Ovary (tissue), 3 donors: ENCODE data around the gene HUWE1.

Experiments
- EP300 ChIP-seq: sonication (generic); formaldehyde crosslinking; IDR thresholded peaks from one replicate; pipeline ENCODE4 v1.6.1; 2017; ENCODE audit warnings: antibody characterized with exemption
- POLR2A ChIP-seq: fragments of 450-650 bp; IDR thresholded peaks from one replicate; pipeline ENCODE4 v1.6.1; 2017; ENCODE audit warnings: antibody characterized with exemption, mild to moderate bottlenecking, moderate library complexity
- TF ChIP-seq, protein P1 (sequence below), 3 donors: fragments of 450-650 bp in 2 of 3; fragments of 200-600 bp in 1 of 3; IDR thresholded peaks; one replicate each; pipeline versions ENCODE4 v1.5.1 to v1.8.0; 2016 to 2022; ENCODE audit warnings: antibody characterized with exemption in 3 of 3, mild to moderate bottlenecking in 1 of 3
- donor health status: DM: no; HTN: no; CAD: no.

DNA sequence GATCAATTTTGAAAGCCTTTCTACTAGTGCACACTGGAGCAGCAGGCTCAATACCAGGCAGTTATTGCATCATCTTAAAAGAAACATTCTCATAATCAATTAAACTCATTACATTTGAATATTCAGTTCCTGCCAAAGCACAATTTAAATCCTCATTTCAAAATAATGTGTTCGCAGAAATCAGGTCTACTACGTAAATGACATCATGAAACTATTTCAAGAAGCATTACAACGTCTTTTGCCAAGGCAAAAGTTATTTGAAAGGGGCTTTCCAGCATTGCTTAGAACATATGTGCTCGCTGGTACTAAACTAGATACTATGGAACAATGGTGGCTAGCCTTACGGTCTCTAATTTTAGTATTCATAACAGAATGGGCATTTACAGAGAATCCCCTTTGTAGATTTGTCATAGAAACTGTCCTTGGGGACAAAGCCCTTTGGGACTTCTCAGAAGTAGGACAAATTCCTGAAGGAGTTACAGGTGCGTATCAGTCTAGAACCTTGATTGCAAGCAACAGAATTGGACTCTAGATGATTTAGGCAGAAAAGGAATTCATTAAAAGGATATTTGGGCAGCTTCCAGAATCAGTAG is 27.6 kb upstream of the HUWE1 start:
- TF ChIP-seq, protein P1, sequence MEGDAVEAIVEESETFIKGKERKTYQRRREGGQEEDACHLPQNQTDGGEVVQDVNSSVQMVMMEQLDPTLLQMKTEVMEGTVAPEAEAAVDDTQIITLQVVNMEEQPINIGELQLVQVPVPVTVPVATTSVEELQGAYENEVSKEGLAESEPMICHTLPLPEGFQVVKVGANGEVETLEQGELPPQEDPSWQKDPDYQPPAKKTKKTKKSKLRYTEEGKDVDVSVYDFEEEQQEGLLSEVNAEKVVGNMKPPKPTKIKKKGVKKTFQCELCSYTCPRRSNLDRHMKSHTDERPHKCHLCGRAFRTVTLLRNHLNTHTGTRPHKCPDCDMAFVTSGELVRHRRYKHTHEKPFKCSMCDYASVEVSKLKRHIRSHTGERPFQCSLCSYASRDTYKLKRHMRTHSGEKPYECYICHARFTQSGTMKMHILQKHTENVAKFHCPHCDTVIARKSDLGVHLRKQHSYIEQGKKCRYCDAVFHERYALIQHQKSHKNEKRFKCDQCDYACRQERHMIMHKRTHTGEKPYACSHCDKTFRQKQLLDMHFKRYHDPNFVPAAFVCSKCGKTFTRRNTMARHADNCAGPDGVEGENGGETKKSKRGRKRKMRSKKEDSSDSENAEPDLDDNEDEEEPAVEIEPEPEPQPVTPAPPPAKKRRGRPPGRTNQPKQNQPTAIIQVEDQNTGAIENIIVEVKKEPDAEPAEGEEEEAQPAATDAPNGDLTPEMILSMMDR (IDR thresholded peaks at IDR 0.05): no peak
- TF ChIP-seq POLR2A (no peak), EP300 (no peak)
